Right atrium auricular region (tissue), 2 donors: ENCODE measurements around the gene TSR1. TPM values are rescaled to one million over a fixed set of nuclear protein-coding genes. Genes with fewer than 3 reads are reported as not detected.

Experiments
- DNase-seq: peaks from one replicate; pipeline ENCODE4 v3.0.0-alpha.2; 2019; ENCODE audit warnings: low spot score
- H3K27ac ChIP-seq, 2 donors: fragments of 200-600 bp; sonication (generic); 1 replicate in 1 of 2; 2 replicates in 1 of 2; pipeline ENCODE4 v1.5.1; 2016 to 2019
- H3K27me3 ChIP-seq, 2 donors: fragments of 200-600 bp; sonication (generic); one replicate each; pipeline versions ENCODE4 v1.5.1 to v1.6.0; 2017 to 2019
- H3K36me3 ChIP-seq: fragments of 200-600 bp; sonication (generic); one replicate; pipeline ENCODE4 v1.5.1; 2016
- H3K4me1 ChIP-seq, 2 donors: fragments of 200-600 bp; sonication (generic); one replicate each; pipeline versions ENCODE4 v1.5.1 to v1.6.0; 2017 to 2019
- H3K4me3 ChIP-seq, 2 donors: fragments of 200-600 bp; sonication (generic); 1 replicate in 1 of 2; 2 replicates in 1 of 2; pipeline ENCODE4 v1.5.1; 2017 to 2019; ENCODE audit warnings: mild to moderate bottlenecking in 1 of 2, moderate library complexity in 1 of 2
- H3K9me3 ChIP-seq, 2 donors: fragments of 200-600 bp; sonication (generic); one replicate each; pipeline ENCODE4 v1.5.1; 2019
- total RNA-seq, 2 donors: library from RNA; depleted of rRNA; stranded (reverse); fragments of >200 nt; gene quantifications; one replicate each; pipeline ENCODE4 v1.1.0, GENCODE V29; 2016
- TF ChIP-seq, protein P1 (sequence below), 2 donors: fragments of 200-600 bp; sonication (generic); IDR thresholded peaks; one replicate each; pipeline ENCODE4 v1.5.1; 2019; ENCODE audit warnings: antibody characterized with exemption in 2 of 2

The TSR1 gene
- total RNA-seq, 2 donors from 2014 or later = 22.5 to 25.9 TPM

DNA sequence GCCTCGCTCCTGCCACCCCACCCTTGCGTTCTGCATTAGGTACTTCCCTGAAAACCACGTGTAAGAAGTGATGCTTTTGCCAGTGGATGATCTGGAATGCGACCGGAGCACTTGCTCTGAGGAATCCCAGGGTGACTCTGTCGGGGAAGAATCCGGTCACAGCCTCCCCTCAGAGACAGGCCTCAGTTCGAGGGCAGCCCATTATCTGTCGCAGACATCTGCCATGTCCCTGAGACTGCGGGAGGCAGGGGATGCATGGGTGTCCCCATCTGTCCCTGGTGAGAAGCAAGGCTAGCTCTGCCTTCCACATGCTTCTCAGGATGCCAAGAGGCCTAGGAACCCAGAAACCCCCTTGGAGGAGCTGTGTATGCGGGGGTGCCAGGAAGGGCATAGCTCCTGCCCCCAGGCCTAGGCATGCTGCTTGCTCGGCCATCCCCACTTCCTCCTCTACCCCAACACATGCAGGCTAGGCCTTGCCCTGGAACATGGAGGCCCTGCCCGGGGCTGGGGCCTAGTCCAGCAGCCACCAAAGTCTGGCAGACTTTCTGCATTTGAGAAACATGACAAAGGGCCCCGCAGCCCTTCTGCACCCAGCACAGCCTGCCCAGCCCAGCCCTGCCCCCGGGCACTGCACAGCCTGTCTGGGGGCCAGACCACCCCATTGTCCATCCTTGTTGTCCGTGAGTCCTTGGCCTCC lies 44.1 kb upstream of the TSR1 start:
- H3K9me3 ChIP-seq = no peaks in the 10 kb centered on the region
- no peaks in the 10 kb centered on the region for H3K27me3 ChIP-seq
- H3K4me3 ChIP-seq = no peak overlapping the region
- no peak overlapping the region for H3K27ac ChIP-seq
- TF ChIP-seq, protein P1, sequence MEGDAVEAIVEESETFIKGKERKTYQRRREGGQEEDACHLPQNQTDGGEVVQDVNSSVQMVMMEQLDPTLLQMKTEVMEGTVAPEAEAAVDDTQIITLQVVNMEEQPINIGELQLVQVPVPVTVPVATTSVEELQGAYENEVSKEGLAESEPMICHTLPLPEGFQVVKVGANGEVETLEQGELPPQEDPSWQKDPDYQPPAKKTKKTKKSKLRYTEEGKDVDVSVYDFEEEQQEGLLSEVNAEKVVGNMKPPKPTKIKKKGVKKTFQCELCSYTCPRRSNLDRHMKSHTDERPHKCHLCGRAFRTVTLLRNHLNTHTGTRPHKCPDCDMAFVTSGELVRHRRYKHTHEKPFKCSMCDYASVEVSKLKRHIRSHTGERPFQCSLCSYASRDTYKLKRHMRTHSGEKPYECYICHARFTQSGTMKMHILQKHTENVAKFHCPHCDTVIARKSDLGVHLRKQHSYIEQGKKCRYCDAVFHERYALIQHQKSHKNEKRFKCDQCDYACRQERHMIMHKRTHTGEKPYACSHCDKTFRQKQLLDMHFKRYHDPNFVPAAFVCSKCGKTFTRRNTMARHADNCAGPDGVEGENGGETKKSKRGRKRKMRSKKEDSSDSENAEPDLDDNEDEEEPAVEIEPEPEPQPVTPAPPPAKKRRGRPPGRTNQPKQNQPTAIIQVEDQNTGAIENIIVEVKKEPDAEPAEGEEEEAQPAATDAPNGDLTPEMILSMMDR (IDR thresholded peaks at IDR 0.05) = no peak
- DNase-seq = no peak
- peaks cover 0 to 19% of the 10 kb centered on the region in 2 donors for H3K4me1 ChIP-seq
- H3K36me3 ChIP-seq = peaks cover 28% of the 10 kb centered on the region

DNA sequence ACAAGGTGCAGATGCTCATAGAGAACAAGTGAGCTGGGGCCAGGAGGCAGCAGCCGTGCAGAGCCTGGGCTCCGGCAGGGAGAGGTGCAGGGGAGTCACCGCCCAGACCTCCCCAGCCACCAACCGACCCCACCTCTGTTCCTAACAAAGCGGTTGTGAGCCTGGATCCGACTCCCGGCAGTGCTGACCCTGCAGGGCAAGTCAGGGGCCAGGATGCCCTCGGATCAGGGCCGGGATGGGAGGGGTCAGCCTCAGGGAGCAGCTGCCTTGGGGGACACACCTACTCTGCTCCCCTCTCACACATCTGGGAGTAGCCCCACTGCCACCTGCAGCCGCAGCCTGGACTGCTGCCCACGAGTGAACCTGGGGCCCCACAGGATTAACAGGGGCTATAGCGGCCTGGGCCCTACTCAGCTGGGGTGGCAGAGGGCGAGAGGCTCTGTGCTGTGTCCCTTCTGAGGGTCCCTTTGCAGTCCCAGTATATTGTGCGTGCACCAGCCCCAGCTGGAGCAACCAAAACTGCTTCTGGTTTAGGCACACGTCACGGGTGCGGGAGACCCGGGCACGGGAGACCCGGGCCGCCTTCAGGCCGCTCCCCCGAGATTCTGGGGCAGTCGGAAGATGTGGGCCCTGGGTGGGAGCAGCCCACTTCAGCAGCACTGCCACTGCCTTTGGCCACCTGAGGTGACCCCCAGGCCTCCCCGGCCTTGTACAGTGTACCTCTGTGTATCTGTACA lies 43.4 kb upstream of the TSR1 start:
- TF ChIP-seq, protein P1 (IDR thresholded peaks at IDR 0.05) = no peak

DNA sequence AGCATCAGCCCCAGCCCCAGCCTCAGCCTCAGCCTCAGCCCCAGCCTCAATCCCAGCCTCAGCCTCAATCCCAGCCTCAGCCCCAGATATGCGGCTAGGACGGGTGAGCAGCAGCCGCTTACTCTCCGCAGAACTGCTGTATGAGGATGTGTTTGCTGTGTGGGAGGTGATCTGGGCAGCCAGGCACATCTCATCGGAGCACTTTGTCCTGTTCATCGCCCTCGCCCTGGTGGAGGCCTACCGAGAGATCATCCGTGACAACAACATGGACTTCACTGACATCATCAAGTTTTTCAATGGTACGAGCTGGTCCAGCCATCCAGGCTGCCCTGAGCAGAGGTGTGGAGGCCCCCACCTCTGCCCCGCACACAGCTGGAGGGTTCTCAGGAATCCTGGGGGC lies 42.6 kb upstream of the TSR1 start:
- no peak overlapping the region for H3K27ac ChIP-seq
- peaks cover 29% of the 10 kb centered on the region for H3K36me3 ChIP-seq
- H3K4me1 ChIP-seq = peaks cover 0 to 11% of the 10 kb centered on the region in 2 donors
- TF ChIP-seq, protein P1 (IDR thresholded peaks at IDR 0.05) = no peak
- H3K4me3 ChIP-seq = no peak overlapping the region
- H3K9me3 ChIP-seq = no peaks in the 10 kb centered on the region
- H3K27me3 ChIP-seq = no peaks in the 10 kb centered on the region
- DNase-seq = no peak

More for the DNA sequence above, 43.4 kb upstream of the TSR1 start:
- Histone ChIP-seq H3K9me3 (no peaks in the 10 kb centered on the region), H3K27me3 (no peaks in the 10 kb centered on the region), H3K36me3 (peaks cover 29% of the 10 kb centered on the region), H3K27ac (no peak overlapping the region), H3K4me3 (no peak overlapping the region), H3K4me1 (peaks cover 0 to 11% of the 10 kb centered on the region in 2 donors)
- no peak for DNase-seq

DNA sequence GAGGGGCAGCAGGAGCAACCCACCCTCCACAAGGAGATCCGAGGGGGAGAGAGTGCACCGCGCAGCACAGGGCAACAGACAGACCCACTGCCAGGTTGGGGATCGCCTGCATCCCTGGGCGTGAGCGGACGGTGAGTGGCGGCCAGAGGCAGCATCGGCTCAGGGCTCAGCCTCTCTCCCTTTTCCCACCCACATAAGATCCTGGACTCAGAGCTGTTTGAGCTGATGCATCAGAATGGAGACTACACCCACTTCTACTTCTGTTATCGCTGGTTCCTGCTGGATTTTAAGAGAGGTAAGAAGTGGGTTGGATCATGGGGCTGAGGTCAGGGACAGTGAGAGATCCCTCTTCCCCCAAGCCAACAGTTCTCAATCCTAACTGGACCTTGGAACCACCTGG lies 41.4 kb upstream of the TSR1 start:
- TF ChIP-seq, protein P1 (IDR thresholded peaks at IDR 0.05) = no peak
- H3K4me3 ChIP-seq = no peak overlapping the region
- H3K27me3 ChIP-seq = no peaks in the 10 kb centered on the region
- no peak for DNase-seq
- H3K27ac ChIP-seq = no peak overlapping the region
- peaks cover 0 to 6% of the 10 kb centered on the region in 2 donors for H3K4me1 ChIP-seq
- H3K9me3 ChIP-seq = no peaks in the 10 kb centered on the region
- peaks cover 37% of the 10 kb centered on the region for H3K36me3 ChIP-seq

DNA sequence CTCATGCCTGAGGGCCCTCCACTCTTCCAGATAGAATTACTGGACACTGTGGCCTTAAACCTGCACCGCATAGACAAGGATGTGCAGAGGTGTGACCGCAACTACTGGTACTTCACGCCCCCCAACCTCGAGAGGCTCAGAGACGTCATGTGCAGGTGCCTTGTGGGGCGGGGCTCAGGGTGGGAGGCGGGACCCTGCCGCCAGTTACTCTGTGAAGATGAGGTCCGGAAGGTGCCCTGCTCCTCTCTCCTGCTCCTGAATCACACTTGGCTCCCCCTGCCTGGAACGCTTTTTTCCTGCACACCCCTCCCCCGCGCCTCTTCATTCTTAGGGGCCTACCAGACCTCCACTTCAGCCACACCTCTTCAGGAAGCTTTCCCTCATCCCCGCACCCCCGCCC lies 39.9 kb upstream of the TSR1 start:
- DNase-seq = no peak
- no peaks in the 10 kb centered on the region for H3K4me1 ChIP-seq
- no peaks in the 10 kb centered on the region for H3K9me3 ChIP-seq
- peaks cover 37% of the 10 kb centered on the region for H3K36me3 ChIP-seq
- TF ChIP-seq, protein P1 (IDR thresholded peaks at IDR 0.05) = no peak
- H3K4me3 ChIP-seq = no peak overlapping the region
- H3K27me3 ChIP-seq = no peaks in the 10 kb centered on the region
- H3K27ac ChIP-seq = no peak overlapping the region
